HepG2 (cell line): ENCODE measurements around the gene FEM1B. TPM values are rescaled to one million over a fixed set of nuclear protein-coding genes. Genes with fewer than 3 reads are reported as not detected.

Experiments used
- ATAC-seq: fragments of 200-7000 bp; cut with Tn5 transposase; 3 replicates; pipeline ENCODE4 v1.9.1; 2020; ENCODE audit warnings: mild to moderate bottlenecking, moderate library complexity
- BruUV-seq: library from RNA; stranded (reverse); fragments of 400-500 nt; replicated peaks from 2 replicates; lab custom pipeline; 2021; lab: Mats Ljungman, UMichigan
- CTCF ChIA-PET: fragments of 300-600 bp; formaldehyde crosslinking; extraction: SDS; loops from one replicate; lab custom pipeline; 2021; ENCODE audit warnings: low total read pairs, inconsistent platforms, low intra/inter-chr PET ratio; lab: Yijun Ruan, JAX
- POLR2A ChIA-PET: fragments of 350-600 bp; sonication (Branson Sonifier 250); formaldehyde crosslinking; loops from one replicate; lab custom pipeline; 2020; ENCODE audit warnings: antibody characterized with exemption, inconsistent platforms; lab: Yijun Ruan, JAX
- DNase-seq: peaks from one replicate; pipeline ENCODE4 v3.0.0-alpha.2; 2015; ENCODE audit warnings: low spot score
- FAIRE-seq: peaks from 3 replicates; lab custom pipeline; 2011; peaks lifted over from hg19 to GRCh38; lab: Jason Lieb, UNC
- H2AFZ ChIP-seq: one replicate; pipeline ENCODE4 v1.6.1; 2011; ENCODE audit warnings: low read length, inconsistent platforms
- H3K27ac ChIP-seq: fragments of 300-600 bp; 3 replicates; pipeline ENCODE4 v1.8.0; 2011; ENCODE audit warnings: mixed run types, mild to moderate bottlenecking, mixed read lengths, low read length, inconsistent platforms; ENCODE audit not compliant: insufficient read depth; ENCODE audit errors: extremely low read length
- H3K27me3 ChIP-seq, 2 experiments: fragments of 200-600 bp in 1 of 2; 2 replicates in 1 of 2; 3 replicates in 1 of 2; pipeline versions ENCODE4 v1.6.0 to v1.8.0; 2011; ENCODE audit warnings: low read length in 2 of 2, mild to moderate bottlenecking in 2 of 2, moderate library complexity in 2 of 2, inconsistent platforms in 1 of 2; ENCODE audit not compliant: insufficient read depth in 2 of 2, control insufficient read depth in 1 of 2
- H3K36me3 ChIP-seq, 2 experiments: fragments of 200-600 bp in 1 of 2; replicated peaks in 1 of 2; 2 replicates in 1 of 2; 3 replicates in 1 of 2; pipeline versions ENCODE4 v1.5.1 to v1.8.0; 2011; ENCODE audit warnings: low read length in 2 of 2, inconsistent platforms in 1 of 2; ENCODE audit not compliant: insufficient read depth in 2 of 2, control insufficient read depth in 1 of 2
- H3K4me1 ChIP-seq: 2 replicates; pipeline ENCODE4 v1.5.1; 2012; ENCODE audit warnings: low read length, inconsistent platforms; ENCODE audit not compliant: insufficient read depth
- H3K4me2 ChIP-seq: 2 replicates; pipeline ENCODE4 v1.6.0; 2011; ENCODE audit warnings: low read depth, low read length, inconsistent platforms
- H3K4me3 ChIP-seq, 3 experiments: fragments of 200-600 bp in 1 of 3; sonication (generic), shearing (Covaris generic) in 1 of 3; replicated peaks in 1 of 3; 2 replicates each; pipeline ENCODE4 v1.5.1; 2011 to 2016; ENCODE audit warnings: low read length in 3 of 3, inconsistent platforms in 2 of 3, low read depth in 2 of 3, mild to moderate bottlenecking in 2 of 3, control low read depth in 1 of 3, mixed read lengths in 1 of 3; ENCODE audit not compliant: insufficient read depth in 1 of 3
- H3K79me2 ChIP-seq: one replicate; pipeline ENCODE4 v1.6.1; 2011; ENCODE audit warnings: low read length, inconsistent platforms; ENCODE audit not compliant: insufficient read depth
- H3K9ac ChIP-seq: 2 replicates; pipeline ENCODE4 v1.6.0; 2011; ENCODE audit warnings: mild to moderate bottlenecking, low read depth, low read length, inconsistent platforms; ENCODE audit not compliant: insufficient read depth
- H3K9me3 ChIP-seq: 2 replicates; pipeline ENCODE4 v1.5.1; 2012; ENCODE audit warnings: mild to moderate bottlenecking, low read length
- H4K20me1 ChIP-seq: 2 replicates; pipeline ENCODE4 v1.6.0; 2011; ENCODE audit warnings: inconsistent platforms, mild to moderate bottlenecking, low read length, moderate library complexity; ENCODE audit not compliant: insufficient read depth
- ELF4 ChIP-seq: sonication (generic); formaldehyde crosslinking; IDR thresholded peaks from 2 replicates; pipeline ENCODE4 v1.5.0; 2020; ENCODE audit warnings: missing genetic modification reagents, mild to moderate bottlenecking, moderate library complexity, borderline replicate concordance
- FOXP1 ChIP-seq, 2 experiments: fragments of 450-650 bp in 1 of 2; IDR thresholded peaks; 2 replicates each; pipeline ENCODE4 v1.6.1; 2017 to 2018; ENCODE audit warnings: antibody characterized with exemption in 1 of 2
- KAT7 ChIP-seq: IDR thresholded peaks from 2 replicates; pipeline ENCODE4 v1.6.1; 2018; ENCODE audit warnings: borderline replicate concordance, missing compliant biosample characterization
- KDM5B ChIP-seq: sonication (generic); formaldehyde crosslinking; IDR thresholded peaks from 2 replicates; pipeline ENCODE4 v1.4.0; 2020; ENCODE audit warnings: missing genetic modification reagents, mild to moderate bottlenecking, borderline replicate concordance
- MIER3 ChIP-seq: IDR thresholded peaks from 2 replicates; pipeline ENCODE4 v1.6.1; 2016; ENCODE audit warnings: missing compliant biosample characterization, borderline replicate concordance
- ZBTB21 ChIP-seq: sonication (generic); formaldehyde crosslinking; IDR thresholded peaks from 2 replicates; pipeline ENCODE4 v1.4.0; 2020; ENCODE audit warnings: missing genetic modification reagents
- ZKSCAN5 ChIP-seq: sonication (generic); formaldehyde crosslinking; IDR thresholded peaks from 2 replicates; pipeline ENCODE4 v1.5.1; 2020; ENCODE audit warnings: mild to moderate bottlenecking, missing genetic modification reagents
- ZNF335 ChIP-seq: sonication (generic); formaldehyde crosslinking; IDR thresholded peaks from 2 replicates; pipeline ENCODE4 v1.4.0; 2020; ENCODE audit warnings: missing genetic modification reagents
- ZNF354B ChIP-seq: sonication (generic); formaldehyde crosslinking; IDR thresholded peaks from 2 replicates; pipeline ENCODE4 v1.8.0; 2022; ENCODE audit warnings: mild to moderate bottlenecking, missing genetic modification reagents
- ZNF567 ChIP-seq: sonication (generic); formaldehyde crosslinking; IDR thresholded peaks from 2 replicates; pipeline ENCODE4 v1.8.1; 2023; ENCODE audit warnings: mild to moderate bottlenecking, missing genetic modification reagents, borderline replicate concordance
- ZNF879 ChIP-seq: sonication (generic); formaldehyde crosslinking; IDR thresholded peaks from 2 replicates; pipeline ENCODE4 v1.8.1; 2023; ENCODE audit warnings: missing genetic modification reagents
- WGBS: methylation state at CpG from one replicate; pipeline ENCODE4 v1.1.6; 2017; ENCODE audit warnings: low lambda C conversion rate; 5-methylcytosine and 5-hydroxymethylcytosine counted together
- in situ Hi-C: cut with HindIII; loops from 2 replicates; pipeline ENCODE4 v1.10.0; 2017; ENCODE audit warnings: low pct_unique_long_range_greater_than_20kb; ENCODE audit not compliant: extremely low pct_ligation_motif_present
- intact Hi-C: fragments of 100-400 bp; cut with micrococcal nuclease; formaldehyde crosslinking; loops from one replicate; pipeline ENCODE4 v1.10.0; 2022; ENCODE audit not compliant: unreplicated experiment
- polyA plus RNA-seq, 8 experiments: library from polyadenylated mRNA; depleted of rRNA in 3 of 8; stranded (reverse) in 7 of 8; unstranded in 1 of 8; fragments of >200 nt; fragmentation: Illumina TruSeq in 4 of 8; extraction: Trizol in 4 of 8; gene quantifications; 2 replicates each; pipeline versions ENCODE4 v1.2.1 to v1.2.3, GENCODE V29; 2011 to 2016; ENCODE audit warnings: low read depth in 4 of 8, missing spikeins in 1 of 8, mixed read lengths in 1 of 8; ENCODE audit not compliant: insufficient read depth in 1 of 8
- total RNA-seq, 5 experiments: library from RNA; depleted of rRNA; stranded (reverse); fragments of >200 nt; fragmentation: Illumina TruSeq; extraction: Trizol; gene quantifications; 2 replicates each; pipeline ENCODE4 v1.2.3, GENCODE V29; 2016; ENCODE audit warnings: low read depth in 1 of 5

The FEM1B gene
- total and polyA plus RNA-seq, 2 of the 13 experiments (the other 11 are each of a cell fraction or from before 2014, with no cell fraction given), result 38.1 to 40.0 TPM

GRCh38 chr15:68315495-68316031, 38.0 kb downstream of the FEM1B start:
- H3K79me2 ChIP-seq, result no peaks in the 10 kb centered on the region
- no peaks in the 10 kb centered on the region for H4K20me1 ChIP-seq
- H3K27ac ChIP-seq, result no peak overlapping the region
- no peaks in the 10 kb centered on the region for H3K9me3 ChIP-seq
- intact Hi-C loops (no loop called here), in situ Hi-C loops (no loop called here)
- ChIA-PET POLR2A (interaction anchor here (1.5 kb wide), 1 partner anchor 38 kb away, joined by 5 read pairs; the partner anchor contains the start of gene FEM1B), CTCF (interaction anchor here (1.5 to 1.9 kb wide), 2 partner anchors 9 to 63 kb away, joined by 5 to 12 read pairs; no protein-coding TSS in a partner anchor)
- no peak overlapping the region for H3K4me2 ChIP-seq
- 53% methylated on average over 3 of the region's 11 CpGs for WGBS
- peaks cover 7 to 29% of the 10 kb centered on the region in 2 experiments for H3K27me3 ChIP-seq
- TF ChIP-seq ZBTB21 (CRISPR knock-in tag) (no peak), KAT7 (no peak), ZNF354B (CRISPR knock-in tag) (no peak), ELF4 (CRISPR knock-in tag) (no peak), MIER3 (CRISPR knock-in tag) (no peak), ZKSCAN5 (CRISPR knock-in tag) (no peak), FOXP1 (IDR thresholded peaks at IDR 0.05) (no peak), FOXP1 (CRISPR knock-in tag; IDR thresholded peaks at IDR 0.05) (no peak), KDM5B (CRISPR knock-in tag) (no peak), ZNF335 (CRISPR knock-in tag) (no peak), ZNF879 (CRISPR knock-in tag) (no peak), ZNF567 (CRISPR knock-in tag) (no peak)
- BruUV-seq, result no TSS peak
- no peak for FAIRE-seq
- no peak overlapping the region for H2AFZ ChIP-seq
- H3K36me3 ChIP-seq, result no peaks in the 10 kb centered on the region
- H3K4me3 ChIP-seq, result no peak overlapping the region
- no peak overlapping the region for H3K9ac ChIP-seq
- ATAC-seq, result no peak
- H3K4me1 ChIP-seq, result peaks cover 16% of the 10 kb centered on the region
- DNase-seq, result no peak
